WTC11 (cell line): ENCODE results near the gene ECHS1. TPM values are rescaled to one million over a fixed set of nuclear protein-coding genes. Genes with fewer than 3 reads are reported as not detected.

Experiments used
- ATAC-seq: fragments of 200-7000 bp; cut with Tn5 transposase; 2 replicates; pipeline ENCODE4 v1.10.0; 2021; ENCODE audit warnings: mild to moderate bottlenecking, moderate library complexity
- CTCF ChIA-PET: fragments of 300-600 bp; sonication (Branson Sonifier 250); formaldehyde crosslinking; loops from one replicate; lab custom pipeline; 2021; ENCODE audit warnings: antibody characterized with exemption; lab: Charles Lee
- POLR2A ChIA-PET: fragments of 350-600 bp; sonication (Branson Sonifier 250); formaldehyde crosslinking; loops from one replicate; lab custom pipeline; 2021; ENCODE audit warnings: antibody characterized with exemption; lab: Charles Lee
- DNase-seq: peaks from one replicate; pipeline ENCODE4 v3.0.0; 2021; ENCODE audit warnings: low spot score
- H3K27ac Mint-ChIP-seq: 2 replicates; pipeline ENCODE4 v1.8.0; 2021; ENCODE audit warnings: mixed read lengths
- H3K27me3 Mint-ChIP-seq: 2 replicates; pipeline ENCODE4 v1.8.0; 2021; ENCODE audit warnings: low read depth, mild to moderate bottlenecking, moderate library complexity, mixed read lengths
- H3K36me3 Mint-ChIP-seq: 2 replicates; pipeline ENCODE4 v1.8.0; 2021; ENCODE audit warnings: mixed read lengths
- H3K4me1 Mint-ChIP-seq: 2 replicates; pipeline ENCODE4 v1.8.0; 2022; ENCODE audit warnings: mixed read lengths
- H3K4me3 Mint-ChIP-seq: 2 replicates; pipeline ENCODE4 v1.8.0; 2021; ENCODE audit warnings: mild to moderate bottlenecking, moderate library complexity, mixed read lengths
- H3K9me3 Mint-ChIP-seq: 2 replicates; pipeline ENCODE4 v1.8.0; 2021; ENCODE audit warnings: mixed read lengths
- GABPB1 ChIP-seq: sonication (generic); formaldehyde crosslinking; IDR thresholded peaks from 2 replicates; pipeline ENCODE4 v1.8.1; 2023; ENCODE audit warnings: mild to moderate bottlenecking, missing genetic modification reagents
- HMGA2 ChIP-seq: fragments of 250-450 bp; sonication (Bioruptor Pico); IDR thresholded peaks from 2 replicates; pipeline ENCODE4 v1.4.0; 2021; ENCODE audit warnings: mild to moderate bottlenecking, moderate library complexity
- IRF2 ChIP-seq: sonication (generic); formaldehyde crosslinking; IDR thresholded peaks from 2 replicates; pipeline ENCODE4 v1.8.0; 2022; ENCODE audit warnings: low read depth, missing genetic modification reagents, borderline replicate concordance
- NFYB ChIP-seq: sonication (generic); formaldehyde crosslinking; conservative IDR thresholded peaks from 2 replicates; pipeline ENCODE4 v1.8.0; 2022; ENCODE audit warnings: low read depth, missing genetic modification reagents
- SOX15 ChIP-seq: fragments of 250-450 bp; sonication (Bioruptor Pico); IDR thresholded peaks from 2 replicates; pipeline ENCODE4 v1.9.0; 2021; ENCODE audit warnings: mild to moderate bottlenecking
- SP1 ChIP-seq: sonication (generic); formaldehyde crosslinking; conservative IDR thresholded peaks from 2 replicates; pipeline ENCODE4 v1.8.1; 2022; ENCODE audit warnings: missing genetic modification reagents
- TCF7 ChIP-seq: sonication (generic); formaldehyde crosslinking; IDR thresholded peaks from 2 replicates; pipeline ENCODE4 v1.8.0; 2022; ENCODE audit warnings: mild to moderate bottlenecking, low read depth, missing genetic modification reagents, moderate library complexity
- ZNF121 ChIP-seq: sonication (generic); formaldehyde crosslinking; IDR thresholded peaks from 2 replicates; pipeline ENCODE4 v1.8.0; 2023; ENCODE audit warnings: missing genetic modification reagents
- ZNF423 ChIP-seq: fragments of 250-450 bp; sonication (Bioruptor Pico); IDR thresholded peaks from 2 replicates; pipeline ENCODE4 v2.1.2; 2022; ENCODE audit warnings: mild to moderate bottlenecking, moderate library complexity
- total RNA-seq: library from RNA; stranded (reverse); gene quantifications from 3 replicates; pipeline ENCODE4 v1.2.3, GENCODE V29; 2021
- TF ChIP-seq, protein P1 (sequence below): sonication (generic); formaldehyde crosslinking; IDR thresholded peaks from 2 replicates; pipeline ENCODE4 v1.8.0; 2023; ENCODE audit warnings: missing genetic modification reagents, mild to moderate bottlenecking, borderline replicate concordance
- TF ChIP-seq, protein P2 (sequence below): sonication (generic); formaldehyde crosslinking; IDR thresholded peaks from 2 replicates; pipeline ENCODE4 v1.8.1; 2022; ENCODE audit warnings: low read depth, mild to moderate bottlenecking, moderate library complexity, missing genetic modification reagents, borderline replicate concordance
- TF ChIP-seq, protein P3 (sequence below): sonication (generic); formaldehyde crosslinking; IDR thresholded peaks from 2 replicates; pipeline ENCODE4 v1.8.1; 2022; ENCODE audit warnings: missing genetic modification reagents, borderline replicate concordance
- TF ChIP-seq, protein P4 (sequence below): sonication (generic); formaldehyde crosslinking; IDR thresholded peaks from 2 replicates; pipeline ENCODE4 v1.8.1; 2023; ENCODE audit warnings: mild to moderate bottlenecking, missing genetic modification reagents
- TF ChIP-seq, protein P5 (sequence below): fragments of 250-450 bp; sonication (Bioruptor Pico); IDR thresholded peaks from 2 replicates; pipeline ENCODE4 v1.9.0; 2021; ENCODE audit warnings: mild to moderate bottlenecking, borderline replicate concordance
- TF ChIP-seq, protein P6 (sequence below): sonication (generic); formaldehyde crosslinking; IDR thresholded peaks from 2 replicates; pipeline ENCODE4 v1.8.0; 2022; ENCODE audit warnings: missing genetic modification reagents
- TF ChIP-seq, protein P7 (sequence below): fragments of 250-450 bp; sonication (Bioruptor Pico); IDR thresholded peaks from 2 replicates; pipeline ENCODE4 v1.9.0; 2021; ENCODE audit warnings: moderate library complexity, mild to moderate bottlenecking, inconsistent platforms, borderline replicate concordance

ECHS1 gene
- total RNA-seq, 1 experiment from 2014 or later, result 84.1 TPM

DNA sequence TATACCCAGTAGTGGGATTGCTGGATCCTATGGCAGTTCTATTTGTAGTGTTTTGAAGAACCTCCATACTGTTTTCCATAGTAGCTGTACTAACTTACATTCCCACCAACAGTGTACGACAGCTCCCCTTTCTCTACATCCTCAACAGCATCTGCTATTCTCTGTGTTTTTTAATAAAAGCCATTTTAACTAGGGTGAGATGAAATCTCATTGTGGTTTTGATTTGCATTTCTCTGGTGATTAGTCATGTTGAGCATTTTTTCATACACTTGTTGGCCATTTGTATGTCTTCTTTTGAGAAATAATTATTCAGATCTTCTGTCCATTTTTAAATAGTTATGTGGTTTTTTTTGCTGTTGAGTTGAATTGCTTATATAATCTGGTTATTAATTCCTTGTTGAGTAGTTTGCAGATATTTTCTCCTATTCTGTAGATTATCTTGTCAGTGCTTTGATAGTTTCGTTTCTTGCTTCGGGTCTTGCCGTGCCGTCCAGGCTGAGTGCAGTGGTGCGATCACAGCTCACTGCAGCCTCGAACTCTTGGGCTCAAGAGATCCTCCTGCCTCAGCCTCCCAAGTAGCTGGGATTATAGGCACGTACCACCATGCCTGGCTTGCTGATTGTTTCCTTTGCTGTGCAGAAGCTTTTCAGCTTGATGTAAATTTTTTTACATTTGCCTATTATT lies 32.8 kb upstream of the ECHS1 start:
- H3K4me3 Mint-ChIP-seq, result no peak overlapping the region
- ChIA-PET CTCF (no interaction called here), POLR2A (no interaction called here)
- H3K36me3 Mint-ChIP-seq, result peaks cover 77% of the 10 kb centered on the region
- TF ChIP-seq GABPB1, result no peak
- TF ChIP-seq ZNF121 (CRISPR knock-in tag), result 0 out of 2 replicates have a peak, but pooled peaks have one; percentile 40
- ATAC-seq (no peak), DNase-seq (no peak)
- peaks cover 19% of the 10 kb centered on the region for H3K9me3 Mint-ChIP-seq
- no peaks in the 10 kb centered on the region for H3K27me3 Mint-ChIP-seq
- H3K4me1 Mint-ChIP-seq, result no peaks in the 10 kb centered on the region
- no peak overlapping the region for H3K27ac Mint-ChIP-seq

DNA sequence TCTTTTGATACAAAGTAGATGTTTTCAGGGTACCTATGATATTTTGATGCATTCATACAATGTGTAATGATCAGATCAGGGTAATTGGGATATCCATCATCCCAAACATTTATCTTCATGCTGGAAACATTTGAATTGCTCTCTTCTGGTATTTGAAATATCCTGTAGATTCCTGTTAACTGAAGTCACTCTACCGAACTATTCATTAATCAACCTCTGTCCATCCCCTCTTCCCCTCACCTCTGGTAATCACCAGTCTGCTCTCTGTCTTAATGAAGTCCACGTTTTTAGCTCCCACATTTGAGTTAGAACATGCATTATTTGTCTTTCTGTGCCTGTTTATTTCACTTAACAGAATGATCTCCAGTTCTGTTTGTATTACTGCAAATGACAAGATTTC lies 32.1 kb upstream of the ECHS1 start:
- POLR2A ChIA-PET, result no interaction called here
- Mint-ChIP-seq H3K27me3 (no peaks in the 10 kb centered on the region), H3K36me3 (peaks cover 74% of the 10 kb centered on the region), H3K27ac (no peak overlapping the region), H3K9me3 (peaks cover 12% of the 10 kb centered on the region), H3K4me1 (no peaks in the 10 kb centered on the region), H3K4me3 (no peak overlapping the region)
- DNase-seq (no peak), ATAC-seq (no peak)
- CTCF ChIA-PET, result no interaction called here
- TF ChIP-seq, protein P1, sequence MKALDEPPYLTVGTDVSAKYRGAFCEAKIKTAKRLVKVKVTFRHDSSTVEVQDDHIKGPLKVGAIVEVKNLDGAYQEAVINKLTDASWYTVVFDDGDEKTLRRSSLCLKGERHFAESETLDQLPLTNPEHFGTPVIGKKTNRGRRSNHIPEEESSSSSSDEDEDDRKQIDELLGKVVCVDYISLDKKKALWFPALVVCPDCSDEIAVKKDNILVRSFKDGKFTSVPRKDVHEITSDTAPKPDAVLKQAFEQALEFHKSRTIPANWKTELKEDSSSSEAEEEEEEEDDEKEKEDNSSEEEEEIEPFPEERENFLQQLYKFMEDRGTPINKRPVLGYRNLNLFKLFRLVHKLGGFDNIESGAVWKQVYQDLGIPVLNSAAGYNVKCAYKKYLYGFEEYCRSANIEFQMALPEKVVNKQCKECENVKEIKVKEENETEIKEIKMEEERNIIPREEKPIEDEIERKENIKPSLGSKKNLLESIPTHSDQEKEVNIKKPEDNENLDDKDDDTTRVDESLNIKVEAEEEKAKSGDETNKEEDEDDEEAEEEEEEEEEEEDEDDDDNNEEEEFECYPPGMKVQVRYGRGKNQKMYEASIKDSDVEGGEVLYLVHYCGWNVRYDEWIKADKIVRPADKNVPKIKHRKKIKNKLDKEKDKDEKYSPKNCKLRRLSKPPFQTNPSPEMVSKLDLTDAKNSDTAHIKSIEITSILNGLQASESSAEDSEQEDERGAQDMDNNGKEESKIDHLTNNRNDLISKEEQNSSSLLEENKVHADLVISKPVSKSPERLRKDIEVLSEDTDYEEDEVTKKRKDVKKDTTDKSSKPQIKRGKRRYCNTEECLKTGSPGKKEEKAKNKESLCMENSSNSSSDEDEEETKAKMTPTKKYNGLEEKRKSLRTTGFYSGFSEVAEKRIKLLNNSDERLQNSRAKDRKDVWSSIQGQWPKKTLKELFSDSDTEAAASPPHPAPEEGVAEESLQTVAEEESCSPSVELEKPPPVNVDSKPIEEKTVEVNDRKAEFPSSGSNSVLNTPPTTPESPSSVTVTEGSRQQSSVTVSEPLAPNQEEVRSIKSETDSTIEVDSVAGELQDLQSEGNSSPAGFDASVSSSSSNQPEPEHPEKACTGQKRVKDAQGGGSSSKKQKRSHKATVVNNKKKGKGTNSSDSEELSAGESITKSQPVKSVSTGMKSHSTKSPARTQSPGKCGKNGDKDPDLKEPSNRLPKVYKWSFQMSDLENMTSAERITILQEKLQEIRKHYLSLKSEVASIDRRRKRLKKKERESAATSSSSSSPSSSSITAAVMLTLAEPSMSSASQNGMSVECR, result no peak
- no peak for TF ChIP-seq IRF2 (CRISPR knock-in tag)
- TF ChIP-seq, protein P2, sequence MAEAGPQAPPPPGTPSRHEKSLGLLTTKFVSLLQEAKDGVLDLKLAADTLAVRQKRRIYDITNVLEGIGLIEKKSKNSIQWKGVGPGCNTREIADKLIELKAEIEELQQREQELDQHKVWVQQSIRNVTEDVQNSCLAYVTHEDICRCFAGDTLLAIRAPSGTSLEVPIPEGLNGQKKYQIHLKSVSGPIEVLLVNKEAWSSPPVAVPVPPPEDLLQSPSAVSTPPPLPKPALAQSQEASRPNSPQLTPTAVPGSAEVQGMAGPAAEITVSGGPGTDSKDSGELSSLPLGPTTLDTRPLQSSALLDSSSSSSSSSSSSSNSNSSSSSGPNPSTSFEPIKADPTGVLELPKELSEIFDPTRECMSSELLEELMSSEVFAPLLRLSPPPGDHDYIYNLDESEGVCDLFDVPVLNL (CRISPR knock-in tag), result no peak
- TF ChIP-seq NFYB (CRISPR knock-in tag), result no peak
- no peak for TF ChIP-seq ZNF423 (CRISPR knock-in tag)
- no peak for TF ChIP-seq SOX15 (CRISPR knock-in tag)
- TF ChIP-seq, protein P3, sequence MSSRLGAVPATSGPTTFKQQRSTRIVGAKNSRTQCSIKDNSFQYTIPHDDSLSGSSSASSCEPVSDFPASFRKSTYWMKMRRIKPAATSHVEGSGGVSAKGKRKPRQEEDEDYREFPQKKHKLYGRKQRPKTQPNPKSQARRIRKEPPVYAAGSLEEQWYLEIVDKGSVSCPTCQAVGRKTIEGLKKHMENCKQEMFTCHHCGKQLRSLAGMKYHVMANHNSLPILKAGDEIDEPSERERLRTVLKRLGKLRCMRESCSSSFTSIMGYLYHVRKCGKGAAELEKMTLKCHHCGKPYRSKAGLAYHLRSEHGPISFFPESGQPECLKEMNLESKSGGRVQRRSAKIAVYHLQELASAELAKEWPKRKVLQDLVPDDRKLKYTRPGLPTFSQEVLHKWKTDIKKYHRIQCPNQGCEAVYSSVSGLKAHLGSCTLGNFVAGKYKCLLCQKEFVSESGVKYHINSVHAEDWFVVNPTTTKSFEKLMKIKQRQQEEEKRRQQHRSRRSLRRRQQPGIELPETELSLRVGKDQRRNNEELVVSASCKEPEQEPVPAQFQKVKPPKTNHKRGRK (CRISPR knock-in tag), result no peak
- no peak for TF ChIP-seq SP1 (CRISPR knock-in tag)
- TF ChIP-seq TCF7 (CRISPR knock-in tag), result no peak
- TF ChIP-seq, protein P4, sequence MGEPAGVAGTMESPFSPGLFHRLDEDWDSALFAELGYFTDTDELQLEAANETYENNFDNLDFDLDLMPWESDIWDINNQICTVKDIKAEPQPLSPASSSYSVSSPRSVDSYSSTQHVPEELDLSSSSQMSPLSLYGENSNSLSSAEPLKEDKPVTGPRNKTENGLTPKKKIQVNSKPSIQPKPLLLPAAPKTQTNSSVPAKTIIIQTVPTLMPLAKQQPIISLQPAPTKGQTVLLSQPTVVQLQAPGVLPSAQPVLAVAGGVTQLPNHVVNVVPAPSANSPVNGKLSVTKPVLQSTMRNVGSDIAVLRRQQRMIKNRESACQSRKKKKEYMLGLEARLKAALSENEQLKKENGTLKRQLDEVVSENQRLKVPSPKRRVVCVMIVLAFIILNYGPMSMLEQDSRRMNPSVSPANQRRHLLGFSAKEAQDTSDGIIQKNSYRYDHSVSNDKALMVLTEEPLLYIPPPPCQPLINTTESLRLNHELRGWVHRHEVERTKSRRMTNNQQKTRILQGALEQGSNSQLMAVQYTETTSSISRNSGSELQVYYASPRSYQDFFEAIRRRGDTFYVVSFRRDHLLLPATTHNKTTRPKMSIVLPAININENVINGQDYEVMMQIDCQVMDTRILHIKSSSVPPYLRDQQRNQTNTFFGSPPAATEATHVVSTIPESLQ (CRISPR knock-in tag), result no peak
- TF ChIP-seq, protein P5, sequence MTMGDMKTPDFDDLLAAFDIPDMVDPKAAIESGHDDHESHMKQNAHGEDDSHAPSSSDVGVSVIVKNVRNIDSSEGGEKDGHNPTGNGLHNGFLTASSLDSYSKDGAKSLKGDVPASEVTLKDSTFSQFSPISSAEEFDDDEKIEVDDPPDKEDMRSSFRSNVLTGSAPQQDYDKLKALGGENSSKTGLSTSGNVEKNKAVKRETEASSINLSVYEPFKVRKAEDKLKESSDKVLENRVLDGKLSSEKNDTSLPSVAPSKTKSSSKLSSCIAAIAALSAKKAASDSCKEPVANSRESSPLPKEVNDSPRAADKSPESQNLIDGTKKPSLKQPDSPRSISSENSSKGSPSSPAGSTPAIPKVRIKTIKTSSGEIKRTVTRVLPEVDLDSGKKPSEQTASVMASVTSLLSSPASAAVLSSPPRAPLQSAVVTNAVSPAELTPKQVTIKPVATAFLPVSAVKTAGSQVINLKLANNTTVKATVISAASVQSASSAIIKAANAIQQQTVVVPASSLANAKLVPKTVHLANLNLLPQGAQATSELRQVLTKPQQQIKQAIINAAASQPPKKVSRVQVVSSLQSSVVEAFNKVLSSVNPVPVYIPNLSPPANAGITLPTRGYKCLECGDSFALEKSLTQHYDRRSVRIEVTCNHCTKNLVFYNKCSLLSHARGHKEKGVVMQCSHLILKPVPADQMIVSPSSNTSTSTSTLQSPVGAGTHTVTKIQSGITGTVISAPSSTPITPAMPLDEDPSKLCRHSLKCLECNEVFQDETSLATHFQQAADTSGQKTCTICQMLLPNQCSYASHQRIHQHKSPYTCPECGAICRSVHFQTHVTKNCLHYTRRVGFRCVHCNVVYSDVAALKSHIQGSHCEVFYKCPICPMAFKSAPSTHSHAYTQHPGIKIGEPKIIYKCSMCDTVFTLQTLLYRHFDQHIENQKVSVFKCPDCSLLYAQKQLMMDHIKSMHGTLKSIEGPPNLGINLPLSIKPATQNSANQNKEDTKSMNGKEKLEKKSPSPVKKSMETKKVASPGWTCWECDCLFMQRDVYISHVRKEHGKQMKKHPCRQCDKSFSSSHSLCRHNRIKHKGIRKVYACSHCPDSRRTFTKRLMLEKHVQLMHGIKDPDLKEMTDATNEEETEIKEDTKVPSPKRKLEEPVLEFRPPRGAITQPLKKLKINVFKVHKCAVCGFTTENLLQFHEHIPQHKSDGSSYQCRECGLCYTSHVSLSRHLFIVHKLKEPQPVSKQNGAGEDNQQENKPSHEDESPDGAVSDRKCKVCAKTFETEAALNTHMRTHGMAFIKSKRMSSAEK, result no peak
- TF ChIP-seq, protein P6, sequence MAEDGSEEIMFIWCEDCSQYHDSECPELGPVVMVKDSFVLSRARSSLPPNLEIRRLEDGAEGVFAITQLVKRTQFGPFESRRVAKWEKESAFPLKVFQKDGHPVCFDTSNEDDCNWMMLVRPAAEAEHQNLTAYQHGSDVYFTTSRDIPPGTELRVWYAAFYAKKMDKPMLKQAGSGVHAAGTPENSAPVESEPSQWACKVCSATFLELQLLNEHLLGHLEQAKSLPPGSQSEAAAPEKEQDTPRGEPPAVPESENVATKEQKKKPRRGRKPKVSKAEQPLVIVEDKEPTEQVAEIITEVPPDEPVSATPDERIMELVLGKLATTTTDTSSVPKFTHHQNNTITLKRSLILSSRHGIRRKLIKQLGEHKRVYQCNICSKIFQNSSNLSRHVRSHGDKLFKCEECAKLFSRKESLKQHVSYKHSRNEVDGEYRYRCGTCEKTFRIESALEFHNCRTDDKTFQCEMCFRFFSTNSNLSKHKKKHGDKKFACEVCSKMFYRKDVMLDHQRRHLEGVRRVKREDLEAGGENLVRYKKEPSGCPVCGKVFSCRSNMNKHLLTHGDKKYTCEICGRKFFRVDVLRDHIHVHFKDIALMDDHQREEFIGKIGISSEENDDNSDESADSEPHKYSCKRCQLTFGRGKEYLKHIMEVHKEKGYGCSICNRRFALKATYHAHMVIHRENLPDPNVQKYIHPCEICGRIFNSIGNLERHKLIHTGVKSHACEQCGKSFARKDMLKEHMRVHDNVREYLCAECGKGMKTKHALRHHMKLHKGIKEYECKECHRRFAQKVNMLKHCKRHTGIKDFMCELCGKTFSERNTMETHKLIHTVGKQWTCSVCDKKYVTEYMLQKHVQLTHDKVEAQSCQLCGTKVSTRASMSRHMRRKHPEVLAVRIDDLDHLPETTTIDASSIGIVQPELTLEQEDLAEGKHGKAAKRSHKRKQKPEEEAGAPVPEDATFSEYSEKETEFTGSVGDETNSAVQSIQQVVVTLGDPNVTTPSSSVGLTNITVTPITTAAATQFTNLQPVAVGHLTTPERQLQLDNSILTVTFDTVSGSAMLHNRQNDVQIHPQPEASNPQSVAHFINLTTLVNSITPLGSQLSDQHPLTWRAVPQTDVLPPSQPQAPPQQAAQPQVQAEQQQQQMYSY (CRISPR knock-in tag), result no peak
- TF ChIP-seq, protein P7, sequence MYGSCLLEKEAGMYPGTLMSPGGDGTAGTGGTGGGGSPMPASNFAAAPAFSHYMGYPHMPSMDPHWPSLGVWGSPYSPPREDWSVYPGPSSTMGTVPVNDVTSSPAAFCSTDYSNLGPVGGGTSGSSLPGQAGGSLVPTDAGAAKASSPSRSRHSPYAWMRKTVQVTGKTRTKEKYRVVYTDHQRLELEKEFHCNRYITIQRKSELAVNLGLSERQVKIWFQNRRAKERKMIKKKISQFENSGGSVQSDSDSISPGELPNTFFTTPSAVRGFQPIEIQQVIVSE (CRISPR knock-in tag), result no peak
- TF ChIP-seq HMGA2 (CRISPR knock-in tag), result no peak
